Hippocampal formation (tissue), 2 donors: Measurements from ENCODE around the gene RDX.
A peak's percentile ranks its signal among the peaks of the same experiment; 100 is the strongest.
"Not testable (repeated sequence)": the region's sequence is repeated elsewhere in the genome, so short reads cannot be mapped to it uniquely, and the experiment has no call there.

Experiments
- DNase-seq, 2 donors: peaks; one replicate each; lab custom pipeline; 2025; lab: John Stamatoyannopoulos, UW

Gene RDX

DNA sequence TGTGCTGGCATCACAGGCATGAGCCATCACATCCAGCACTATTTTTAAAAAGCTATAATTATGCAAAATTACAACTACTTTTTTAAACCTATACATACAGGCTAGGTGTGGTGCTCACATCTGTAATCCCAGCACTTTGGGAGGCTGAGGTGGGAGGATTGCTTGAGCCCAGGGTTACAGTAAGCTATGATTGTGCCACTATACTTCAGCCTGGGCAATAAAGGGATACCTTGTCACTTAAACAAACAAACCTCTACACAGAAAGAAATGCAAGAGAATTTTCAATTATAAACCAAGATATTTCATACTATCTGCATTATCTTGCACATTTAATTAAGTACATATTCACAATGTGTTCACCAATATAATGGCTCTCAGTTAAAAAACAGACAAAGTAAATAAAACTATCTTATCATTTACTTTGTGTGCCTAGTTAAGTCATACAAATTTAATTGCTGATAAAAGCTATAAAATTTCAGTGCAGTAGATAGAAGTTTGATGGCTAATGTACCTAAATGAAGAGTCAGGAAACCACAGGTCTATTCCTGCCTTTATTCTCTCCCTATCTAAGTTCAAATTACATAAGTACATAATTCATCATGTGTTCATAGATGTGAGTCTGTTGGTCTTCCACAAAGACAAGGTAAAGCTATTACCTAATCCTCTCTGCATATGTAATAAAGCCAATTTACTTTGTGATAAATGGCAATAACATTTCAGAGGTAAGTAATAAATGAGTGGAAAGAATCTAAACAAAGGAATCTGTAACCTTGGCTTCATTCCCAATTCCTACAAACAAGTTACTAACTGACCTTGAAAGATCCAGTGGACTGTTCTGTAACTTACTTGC lies 9.0 kb upstream of the RDX start:
- no peak for DNase-seq

DNA sequence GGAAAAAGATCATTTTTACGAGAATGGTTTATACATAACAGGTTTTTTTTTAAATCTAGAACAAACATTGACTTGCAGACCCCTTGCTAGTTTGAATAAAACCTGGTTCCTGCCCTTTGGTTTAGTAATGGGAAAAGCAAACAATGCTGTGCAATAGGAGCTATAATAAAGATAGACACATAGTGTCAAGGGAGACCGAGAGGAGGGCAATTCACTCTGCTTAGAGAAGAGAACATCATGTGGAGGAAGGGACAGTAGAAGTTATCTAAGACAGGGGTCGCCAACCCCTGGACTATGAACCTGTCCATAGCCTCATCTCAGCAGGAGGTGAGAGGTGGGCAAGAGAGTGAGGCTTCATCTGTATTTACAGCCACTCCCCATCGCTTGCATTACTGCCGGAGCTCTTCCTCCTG lies 7.0 kb upstream of the RDX start:
- no peak for DNase-seq

DNA sequence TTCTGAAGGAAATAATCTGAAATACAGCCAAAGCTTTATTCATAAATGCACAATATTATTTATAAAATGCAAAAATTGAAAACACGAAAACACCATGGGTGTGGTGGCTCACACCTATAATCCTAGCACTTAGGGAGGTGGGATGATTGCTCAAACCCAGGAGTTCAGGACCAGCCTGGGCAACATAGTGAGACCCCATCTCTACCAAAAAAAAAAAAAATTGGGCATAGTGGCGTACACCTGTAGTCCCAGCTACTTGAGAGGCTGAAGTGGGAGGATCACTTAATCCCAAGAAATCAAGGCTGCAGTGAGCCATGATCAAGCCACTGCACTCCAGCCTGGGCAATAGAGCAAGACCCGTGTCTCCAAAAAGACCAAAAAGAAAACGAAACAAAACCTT lies 5.2 kb upstream of the RDX start:
- DNase-seq = no peak

DNA sequence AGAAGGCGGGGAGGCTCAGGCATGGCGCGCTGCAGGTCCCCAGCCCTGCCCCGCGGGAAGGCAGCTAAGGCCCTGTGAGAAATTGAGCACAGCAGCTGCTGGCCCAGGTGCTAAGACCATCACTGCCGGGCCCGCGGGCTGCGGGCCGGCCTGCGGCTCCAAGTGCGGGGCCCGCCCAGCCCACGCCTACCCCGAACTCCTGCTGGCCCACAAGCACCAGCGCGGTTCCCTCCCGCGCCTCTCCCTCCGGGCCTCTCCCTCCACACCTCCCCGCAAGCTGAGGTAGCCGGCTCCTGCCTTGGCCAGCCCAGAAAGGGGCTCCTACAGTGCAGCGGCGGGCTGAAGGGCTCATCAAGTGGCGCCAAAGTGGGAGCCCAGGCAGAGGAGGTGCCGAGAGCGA lies 4.6 kb upstream of the RDX start:
- DNase-seq = no peak

DNA sequence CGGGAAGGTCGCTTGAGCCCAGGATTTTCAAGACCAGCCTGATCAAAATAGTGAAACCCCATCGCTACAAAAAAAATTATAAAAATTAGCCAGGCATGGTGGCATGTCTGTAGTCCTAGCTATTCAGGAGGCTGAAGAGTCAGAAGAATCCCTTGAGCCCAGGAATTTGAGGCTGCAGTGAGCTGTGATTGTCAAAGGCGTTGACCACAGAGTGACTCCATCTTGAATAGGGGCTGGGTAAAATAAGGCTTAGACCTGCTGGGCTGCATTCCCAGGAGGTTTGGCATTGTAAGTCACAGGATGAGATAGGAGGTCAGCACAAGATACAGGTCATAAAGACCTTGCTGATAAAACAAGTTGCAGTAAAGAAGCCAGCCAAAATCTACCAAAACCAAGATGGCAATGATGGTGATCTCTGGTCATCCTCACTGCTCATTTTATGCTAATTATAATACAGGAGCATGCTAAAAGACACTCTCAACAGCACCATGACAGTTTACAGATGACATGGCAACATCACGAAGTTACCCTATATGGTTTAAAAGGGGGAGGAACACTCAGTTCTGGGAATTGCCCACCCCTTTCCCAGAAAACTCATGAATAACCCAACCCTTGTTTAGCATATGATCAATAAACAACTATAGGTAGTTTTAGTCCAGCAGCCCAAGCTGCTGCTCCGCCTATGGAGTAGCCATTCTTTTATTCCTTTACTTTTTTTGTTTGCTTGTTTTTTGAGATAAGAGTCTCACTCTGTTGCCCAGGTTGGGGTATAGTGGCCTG lies 2.8 kb upstream of the RDX start:
- no peak for DNase-seq

DNA sequence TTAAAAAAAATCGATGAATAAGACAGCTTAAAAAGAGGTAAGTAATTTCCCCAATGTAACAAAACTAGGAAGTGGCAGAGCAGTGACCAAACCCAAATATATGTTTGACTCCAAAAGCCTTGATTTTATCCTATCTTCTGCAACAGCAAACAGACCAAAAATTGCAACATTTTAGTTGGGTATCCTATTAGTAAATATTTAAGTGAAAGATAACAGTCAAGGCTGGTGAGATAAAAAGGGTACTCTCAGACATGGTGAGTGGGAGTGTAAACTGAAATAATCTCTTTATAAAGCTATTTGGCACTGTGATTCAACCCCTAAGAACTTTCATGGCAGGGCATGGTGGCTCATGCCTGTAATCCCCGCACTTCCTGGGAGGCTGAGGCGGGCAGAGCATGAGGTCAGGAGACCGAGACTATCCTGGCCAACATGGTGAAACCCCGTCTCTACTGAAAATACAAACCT lies 1.9 kb upstream of the RDX start:
- DNase-seq = no peak

DNA sequence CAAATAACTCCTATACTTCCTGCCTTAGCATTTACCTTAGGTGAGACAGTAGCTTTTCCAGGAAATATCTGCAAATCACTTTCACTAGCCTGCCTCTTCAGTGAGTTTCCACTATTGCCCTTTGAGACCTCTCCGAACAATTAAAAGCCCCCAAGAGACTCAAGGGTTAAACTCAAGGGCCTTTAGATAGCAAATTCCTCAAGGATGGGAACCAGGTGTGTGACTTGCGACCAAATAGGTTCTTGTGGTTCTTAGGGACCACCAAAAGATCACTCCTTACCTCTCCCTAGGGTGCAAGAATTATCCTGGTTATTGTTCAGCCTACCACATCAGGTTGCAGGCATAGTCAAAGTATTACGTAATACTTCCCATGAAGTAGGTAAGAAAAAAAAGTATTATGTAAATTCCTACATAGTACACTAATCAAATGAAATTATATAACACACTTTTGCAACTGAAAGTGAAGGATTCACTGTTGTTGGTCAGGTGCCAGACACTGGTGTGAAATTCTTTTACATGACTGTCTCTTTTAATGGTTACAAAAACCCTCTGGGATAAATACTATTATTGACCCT lies 1.4 kb upstream of the RDX start:
- no peak for DNase-seq

DNA sequence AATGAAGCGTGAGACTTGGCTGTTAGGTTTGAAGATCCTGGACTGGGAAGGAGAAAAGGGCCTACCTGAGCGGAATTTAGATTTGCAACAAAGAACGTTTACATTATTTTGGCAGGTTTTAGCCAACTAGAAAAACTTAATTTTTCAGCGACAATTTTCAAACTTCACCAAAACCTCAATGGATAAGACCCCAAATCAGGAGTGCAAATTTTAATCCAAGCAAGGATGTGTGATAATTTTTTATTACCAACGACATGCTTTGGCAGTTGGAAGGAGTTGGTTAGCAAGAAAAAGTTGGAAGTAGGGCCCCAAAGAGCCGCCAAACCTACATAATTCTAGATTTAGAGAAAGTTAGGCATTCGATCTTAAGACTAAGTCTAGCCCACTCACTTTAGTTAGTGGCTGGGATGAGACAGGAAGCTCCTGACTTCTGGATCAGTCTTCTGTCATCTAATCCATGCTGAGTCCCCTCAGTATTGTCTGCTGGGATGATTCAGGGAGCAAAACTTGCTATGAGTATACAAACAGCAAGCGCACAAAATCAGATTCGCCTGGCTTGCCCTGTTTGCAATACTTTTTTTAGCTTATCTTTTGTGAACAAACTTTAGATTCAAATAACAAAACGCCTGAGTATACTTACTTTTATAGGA lies 787 bp upstream of the RDX start:
- no peak for DNase-seq

DNA sequence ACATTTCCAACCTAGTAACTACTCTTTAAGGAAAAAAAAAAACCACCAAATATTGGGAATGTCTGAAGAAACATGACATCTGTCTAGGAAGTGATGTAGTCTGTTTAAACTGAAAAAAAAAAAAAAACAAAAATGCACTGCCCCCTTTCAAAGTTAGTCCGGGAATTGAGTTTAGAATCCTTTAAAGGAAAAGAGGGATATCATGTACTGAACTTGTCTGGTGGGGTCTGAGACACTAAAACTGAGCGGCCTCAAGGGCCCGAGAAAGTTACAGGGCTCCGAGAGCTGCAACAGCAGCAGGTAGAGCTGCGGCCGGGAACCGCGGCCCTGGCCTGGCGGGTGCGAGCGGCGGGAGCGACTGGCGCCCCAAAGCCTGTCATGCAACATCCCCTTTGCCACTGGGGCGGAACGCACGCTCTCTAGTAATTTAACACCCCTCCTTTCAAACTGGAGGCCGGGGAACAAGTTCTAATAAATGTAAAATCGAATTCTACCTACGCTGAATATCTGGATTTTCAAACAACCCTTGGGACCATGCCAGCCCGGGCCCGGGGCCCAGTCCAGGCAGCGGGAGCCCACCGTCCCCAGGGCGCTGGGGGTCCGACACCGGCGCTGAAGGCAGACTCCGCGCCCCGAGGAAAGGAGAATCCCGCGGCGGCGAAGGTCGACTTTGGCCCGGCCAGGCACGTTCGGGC lies 736 bp downstream of the RDX start:
- peak; percentile 52 to 56 for DNase-seq

DNA sequence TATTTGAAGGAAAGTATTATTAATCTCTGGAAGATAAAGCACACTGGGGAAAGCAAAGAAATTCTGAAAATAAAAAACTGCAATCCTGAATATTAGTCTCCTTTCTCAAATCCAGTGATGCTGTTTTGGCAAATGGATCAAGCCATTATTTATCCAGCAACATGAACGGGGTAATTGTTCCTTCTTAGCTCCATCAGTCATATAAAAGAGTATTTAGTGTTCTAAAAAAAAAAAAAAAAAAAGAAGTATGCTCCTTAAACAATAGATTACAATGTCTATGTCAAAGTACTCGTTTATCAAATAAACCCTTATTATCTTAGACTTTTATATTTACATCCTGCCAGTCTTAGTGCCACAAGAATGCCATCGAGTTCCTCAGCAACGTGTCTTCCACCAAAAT lies 1.3 kb downstream of the RDX start:
- peak in 1 of 2 donors; percentile 76 for DNase-seq

DNA sequence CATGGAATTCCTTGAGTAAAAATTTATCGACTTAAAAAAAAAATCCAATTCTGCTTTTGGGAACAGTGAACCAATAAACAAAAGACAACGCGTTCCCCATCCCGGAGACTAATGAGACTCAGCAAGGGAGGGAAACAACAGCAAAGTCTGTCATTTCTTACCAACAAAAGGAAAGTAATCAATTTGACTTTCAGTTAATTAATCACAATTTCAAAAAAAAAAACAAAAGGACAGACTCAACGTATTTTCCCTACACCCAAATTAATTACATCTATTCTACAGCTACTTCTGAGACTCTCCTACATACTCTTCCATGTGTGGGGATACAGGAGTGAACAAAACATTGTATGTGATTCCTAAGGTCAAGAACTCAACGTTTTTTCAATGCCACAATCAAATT lies 1.9 kb downstream of the RDX start:
- no peak for DNase-seq

DNA sequence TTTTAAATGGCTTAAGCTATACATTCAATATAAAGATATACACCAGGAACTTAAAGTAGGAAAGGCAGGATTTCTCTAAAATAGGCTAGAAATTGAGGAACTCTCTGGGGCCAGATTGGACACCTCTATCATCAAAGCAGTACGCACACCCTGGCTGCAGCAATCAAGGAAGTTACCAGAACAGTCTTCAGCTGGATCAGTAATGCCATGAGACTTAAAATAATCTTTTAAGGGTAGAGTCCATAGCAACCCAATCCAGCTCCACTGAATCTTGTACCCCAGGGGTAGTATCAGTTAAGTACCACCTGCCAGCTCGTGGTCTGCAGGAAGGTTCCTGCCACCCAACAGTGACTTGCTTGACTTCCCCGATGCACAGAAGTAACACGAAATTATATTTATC lies 3.0 kb downstream of the RDX start:
- no peak for DNase-seq

DNA sequence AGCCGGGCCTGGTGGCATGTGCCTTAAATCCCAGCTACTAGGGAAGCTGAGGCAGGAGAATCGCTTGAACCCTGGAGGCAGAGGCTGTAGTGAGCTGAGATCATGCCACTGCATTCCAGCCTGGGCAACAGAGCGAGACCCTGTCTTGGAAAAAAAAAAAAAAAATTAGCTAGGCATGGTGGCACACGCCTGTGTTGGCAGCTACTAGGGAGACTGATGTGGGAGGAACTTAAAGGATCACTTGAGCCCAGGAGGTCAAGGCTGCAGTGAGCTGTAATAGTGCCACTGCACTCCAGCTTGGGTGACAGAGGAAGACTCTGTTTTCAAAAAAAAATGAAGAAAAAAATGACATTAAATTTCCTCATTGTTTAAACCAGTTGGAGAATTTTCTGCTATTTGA lies 4.3 kb downstream of the RDX start:
- not testable (repeated sequence) for DNase-seq

DNA sequence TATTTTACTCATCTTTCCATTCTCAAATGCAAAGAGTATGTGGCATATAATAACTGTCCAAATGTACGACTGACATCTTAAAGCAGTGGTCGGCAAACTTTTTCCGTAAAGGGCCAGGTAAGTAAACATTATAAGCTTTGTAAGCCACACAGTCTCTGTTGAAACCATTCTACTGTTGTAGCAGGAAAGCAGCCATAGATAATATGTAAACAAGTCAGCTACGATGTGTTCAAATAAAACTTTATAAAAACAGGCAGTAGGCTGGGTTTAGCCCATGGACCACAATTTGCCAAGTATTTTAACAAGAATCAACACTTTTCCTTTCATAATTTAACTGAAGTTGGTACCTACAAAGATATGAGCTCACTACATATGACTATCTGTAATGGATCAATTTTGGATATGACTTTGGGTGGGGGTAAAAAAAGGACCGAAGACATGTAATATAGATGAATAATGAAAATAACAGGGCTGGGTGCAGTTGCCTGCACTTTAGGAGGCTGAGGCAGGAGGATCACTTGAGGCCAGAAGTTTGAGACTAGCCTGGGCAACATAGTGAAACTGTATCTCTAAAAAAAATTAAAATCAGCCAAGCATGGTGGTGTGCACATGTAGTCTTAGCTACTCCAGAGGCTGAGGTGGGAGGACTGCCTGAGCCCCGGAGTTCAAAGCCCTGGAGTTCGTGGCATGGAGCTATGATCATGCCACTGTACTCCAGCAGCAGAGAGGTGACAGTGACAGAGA lies 5.7 kb downstream of the RDX start:
- DNase-seq = no peak

DNA sequence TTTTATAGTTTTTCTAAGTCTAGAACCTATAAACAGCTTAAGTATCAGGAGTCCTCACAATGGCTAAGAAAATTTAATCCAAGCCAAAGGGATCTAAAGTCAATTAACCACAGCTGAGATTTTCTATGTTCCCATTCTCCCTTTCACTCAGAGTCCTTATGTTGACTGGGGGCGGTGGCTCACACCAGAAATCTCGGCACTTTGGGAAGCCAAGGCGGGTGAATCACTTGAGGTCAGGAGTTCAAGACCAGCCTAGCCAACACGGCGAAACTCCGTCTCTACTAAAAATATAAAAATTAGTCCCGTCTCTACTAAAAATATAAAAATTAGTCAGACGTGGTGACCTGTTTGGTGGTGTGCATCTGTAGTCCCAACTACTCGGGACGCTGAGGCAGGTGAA lies 6.9 kb downstream of the RDX start:
- no peak for DNase-seq

DNA sequence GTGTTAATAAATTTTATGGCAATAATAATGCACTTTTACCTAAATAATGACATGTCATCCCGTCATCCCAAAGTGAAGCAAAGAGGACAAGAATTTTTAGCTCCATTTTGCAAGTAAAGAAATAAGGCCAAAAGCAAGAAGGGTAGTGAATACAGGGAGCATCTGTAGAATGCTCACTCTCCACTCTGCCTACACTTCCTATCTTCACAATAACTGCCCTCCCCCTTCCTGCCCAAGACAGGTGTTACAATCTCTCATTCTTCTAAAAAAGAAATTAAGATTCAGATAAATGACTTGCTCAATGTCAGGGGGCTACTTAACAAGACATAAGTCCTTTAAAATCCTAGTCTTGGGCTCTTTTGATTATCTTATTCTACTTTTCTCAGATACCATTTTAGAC lies 8.9 kb downstream of the RDX start:
- DNase-seq = no peak

DNA sequence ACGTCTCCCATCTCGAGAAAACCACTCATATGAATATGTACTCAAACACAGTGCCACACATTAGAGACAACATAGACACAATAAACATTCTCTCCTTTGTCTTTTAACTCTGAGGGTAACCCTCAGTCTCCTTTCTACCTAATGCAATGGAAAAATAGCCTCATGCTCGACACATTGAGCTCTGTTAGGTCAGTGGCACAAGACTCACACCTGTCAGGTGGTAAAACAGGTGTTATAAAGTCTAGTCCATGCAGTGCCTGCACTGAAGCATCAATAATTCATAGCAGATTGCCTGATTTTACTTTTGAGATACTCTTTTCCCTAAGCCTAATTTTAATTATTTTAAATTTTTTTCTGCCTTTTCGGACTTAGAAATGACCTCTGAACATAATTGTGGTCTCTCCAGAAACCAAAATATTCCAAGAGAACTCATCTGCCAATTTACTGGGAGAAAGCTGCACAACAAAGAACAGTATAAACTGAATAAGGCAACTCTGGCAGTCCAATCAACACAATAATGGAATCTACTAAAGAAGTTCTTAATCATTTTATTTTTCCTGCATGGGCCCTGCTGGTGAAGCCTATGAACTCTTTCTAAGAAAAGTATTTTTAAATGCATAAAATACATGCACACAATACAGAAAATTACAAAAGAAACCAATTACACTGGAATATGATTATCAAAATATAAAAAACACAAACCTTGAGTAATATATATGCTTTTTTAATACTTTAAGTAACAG lies 9.9 kb downstream of the RDX start:
- no peak for DNase-seq

DNA sequence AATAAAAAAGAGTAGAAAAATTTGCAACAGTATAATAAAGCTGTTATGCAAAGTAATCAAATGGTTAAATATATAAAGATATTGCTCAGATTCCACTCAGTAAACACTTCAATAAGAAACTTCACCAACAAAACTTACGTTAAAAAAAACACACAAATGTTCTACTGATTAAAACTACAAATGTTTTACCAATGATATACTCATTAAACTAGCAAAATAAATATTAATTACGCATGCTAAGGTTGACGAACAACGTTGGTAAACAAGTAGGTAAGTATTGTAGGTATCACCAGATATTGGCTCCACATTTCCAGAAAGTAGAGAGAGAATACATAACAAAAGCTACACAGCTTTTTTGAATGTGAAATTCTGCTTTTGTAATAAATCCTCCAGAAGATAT lies 12.6 kb downstream of the RDX start:
- DNase-seq = no peak

DNA sequence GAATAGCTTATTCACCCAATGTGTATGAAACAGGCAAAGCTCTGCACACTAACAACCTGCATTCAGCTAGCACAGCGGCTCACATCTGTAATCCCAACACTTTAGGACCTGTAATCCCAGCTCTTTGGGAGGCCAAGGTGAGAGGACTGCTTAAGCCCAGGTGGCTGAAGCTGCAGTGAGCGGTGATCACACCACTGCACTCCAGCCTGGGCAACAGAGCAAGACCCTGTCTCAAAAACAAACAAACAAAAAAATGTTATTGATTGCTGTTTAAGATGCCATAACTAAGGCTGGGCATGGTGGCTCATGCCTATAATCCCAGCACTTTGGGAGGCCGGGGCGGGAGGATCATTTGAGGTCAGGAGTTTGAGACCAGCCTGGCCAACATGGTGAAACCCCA lies 15.8 kb downstream of the RDX start:
- not testable (repeated sequence) for DNase-seq

DNA sequence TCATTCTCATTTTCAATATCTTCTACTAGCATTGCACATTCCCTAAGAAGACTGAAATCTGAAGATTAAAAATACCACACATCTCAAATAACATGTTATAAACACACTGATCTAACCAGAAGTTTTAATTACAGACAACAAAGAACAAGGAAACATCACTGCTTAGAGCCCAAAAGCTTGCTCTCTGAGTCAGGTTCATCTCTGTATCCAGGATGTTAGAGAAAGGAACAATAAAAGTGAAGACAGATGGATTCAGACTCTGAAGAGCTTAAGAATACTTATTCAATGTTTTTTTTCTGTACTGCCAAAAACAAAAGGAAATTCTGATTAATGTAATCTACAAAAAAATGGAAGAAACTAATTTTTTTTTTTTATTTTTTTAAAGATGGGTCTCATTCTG lies 16.5 kb downstream of the RDX start:
- DNase-seq = no peak
